DND-41 (cell line): ENCODE results near the gene GSDMA.
"Not testable (repeated sequence)": the region's sequence is repeated elsewhere in the genome, so short reads cannot be mapped to it uniquely, and the experiment has no call there.

Experiments used
- ATAC-seq: fragments of 200-7000 bp; cut with Tn5 transposase; 3 replicates; pipeline ENCODE4 v1.9.1; 2021; ENCODE audit warnings: low read depth; ENCODE audit not compliant: insufficient read depth
- DNase-seq: peaks from one replicate; pipeline ENCODE4 v3.0.0-alpha.2; 2020
- H2AFZ ChIP-seq: 2 replicates; pipeline ENCODE4 v1.6.0; 2012; ENCODE audit warnings: low read depth, low read length
- H3K27ac ChIP-seq: 2 replicates; pipeline ENCODE4 v1.5.1; 2012; ENCODE audit warnings: low read length, inconsistent platforms
- H3K27me3 ChIP-seq: fragments of 200-600 bp; sonication (generic); 2 replicates; pipeline ENCODE4 v1.6.0; 2012; ENCODE audit warnings: low read length, mild to moderate bottlenecking, inconsistent platforms; ENCODE audit not compliant: insufficient read depth, poor library complexity
- H3K36me3 ChIP-seq: 2 replicates; pipeline ENCODE4 v1.5.1; 2012; ENCODE audit warnings: low read length, inconsistent platforms; ENCODE audit not compliant: insufficient read depth
- H3K4me1 ChIP-seq: 2 replicates; pipeline ENCODE4 v1.5.1; 2012; ENCODE audit warnings: mild to moderate bottlenecking, low read length; ENCODE audit not compliant: insufficient read depth
- H3K4me2 ChIP-seq: 2 replicates; pipeline ENCODE4 v1.6.0; 2012; ENCODE audit warnings: mild to moderate bottlenecking, moderate library complexity, low read length, inconsistent platforms; ENCODE audit not compliant: insufficient read depth
- H3K4me3 ChIP-seq, 2 experiments: fragments of 200-600 bp in 1 of 2; shearing (Covaris generic) in 1 of 2; 2 replicates each; pipeline ENCODE4 v1.5.1; 2012 to 2016; ENCODE audit warnings: inconsistent platforms in 2 of 2, low read length in 2 of 2, mild to moderate bottlenecking in 2 of 2, low read depth in 1 of 2, moderate library complexity in 1 of 2
- H3K79me2 ChIP-seq: 2 replicates; pipeline ENCODE4 v1.6.0; 2012; ENCODE audit warnings: low read length, inconsistent platforms; ENCODE audit not compliant: insufficient read depth
- H3K9ac ChIP-seq: 2 replicates; pipeline ENCODE4 v1.6.0; 2012; ENCODE audit warnings: low read depth, mild to moderate bottlenecking, inconsistent platforms, low read length, moderate library complexity
- H3K9me3 ChIP-seq: 2 replicates; pipeline ENCODE4 v1.5.1; 2012; ENCODE audit warnings: low read length, moderate library complexity, mild to moderate bottlenecking, inconsistent platforms; ENCODE audit not compliant: insufficient read depth, severe bottlenecking
- H4K20me1 ChIP-seq: 2 replicates; pipeline ENCODE4 v1.6.0; 2012; ENCODE audit warnings: low read length; ENCODE audit not compliant: insufficient read depth
- EZH2 ChIP-seq: IDR thresholded peaks from 3 replicates; pipeline ENCODE4 v1.6.1; 2012; ENCODE audit warnings: borderline replicate concordance, low read depth, mild to moderate bottlenecking, moderate library complexity, low read length, inconsistent platforms; ENCODE audit not compliant: severe bottlenecking
- TF ChIP-seq, protein P1 (sequence below): IDR thresholded peaks from 2 replicates; pipeline ENCODE4 v1.5.1; 2012; ENCODE audit warnings: borderline replicate concordance, low read length, moderate library complexity, mild to moderate bottlenecking; ENCODE audit not compliant: poor library complexity, severe bottlenecking; ENCODE audit errors: extremely low read depth

GSDMA gene

DNA sequence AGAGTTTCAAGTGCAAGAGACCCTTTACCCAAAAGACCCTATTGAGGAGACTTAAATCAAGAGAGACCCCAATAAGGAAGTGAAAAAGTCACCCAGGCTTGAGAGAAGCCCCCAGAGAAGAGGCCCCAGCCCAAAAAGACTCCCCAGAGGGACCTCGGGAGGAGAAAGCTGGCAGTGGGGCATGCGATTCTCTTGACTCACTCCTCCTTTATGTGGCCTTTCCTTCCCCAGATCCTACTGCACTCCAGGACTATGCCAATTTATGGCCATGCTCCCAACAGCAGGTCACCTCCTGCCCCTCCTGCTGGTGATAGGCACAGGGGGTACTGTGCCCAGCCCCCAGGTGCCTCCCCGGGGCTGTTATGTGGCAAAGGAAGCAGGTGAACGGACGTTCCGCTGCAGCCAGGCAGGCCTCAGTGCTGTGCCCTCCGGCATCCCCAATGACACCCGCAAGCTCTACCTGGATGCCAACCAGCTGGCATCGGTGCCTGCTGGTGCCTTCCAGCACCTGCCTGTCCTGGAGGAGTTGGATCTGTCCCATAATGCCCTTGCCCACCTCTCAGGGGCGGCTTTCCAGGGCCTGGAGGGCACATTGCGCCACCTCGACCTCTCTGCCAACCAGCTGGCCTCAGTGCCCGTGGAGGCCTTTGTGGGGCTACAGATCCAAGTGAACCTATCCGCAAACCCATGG, 19.0 kb upstream of the GSDMA start:
- TF ChIP-seq EZH2 = no peak
- TF ChIP-seq, protein P1, sequence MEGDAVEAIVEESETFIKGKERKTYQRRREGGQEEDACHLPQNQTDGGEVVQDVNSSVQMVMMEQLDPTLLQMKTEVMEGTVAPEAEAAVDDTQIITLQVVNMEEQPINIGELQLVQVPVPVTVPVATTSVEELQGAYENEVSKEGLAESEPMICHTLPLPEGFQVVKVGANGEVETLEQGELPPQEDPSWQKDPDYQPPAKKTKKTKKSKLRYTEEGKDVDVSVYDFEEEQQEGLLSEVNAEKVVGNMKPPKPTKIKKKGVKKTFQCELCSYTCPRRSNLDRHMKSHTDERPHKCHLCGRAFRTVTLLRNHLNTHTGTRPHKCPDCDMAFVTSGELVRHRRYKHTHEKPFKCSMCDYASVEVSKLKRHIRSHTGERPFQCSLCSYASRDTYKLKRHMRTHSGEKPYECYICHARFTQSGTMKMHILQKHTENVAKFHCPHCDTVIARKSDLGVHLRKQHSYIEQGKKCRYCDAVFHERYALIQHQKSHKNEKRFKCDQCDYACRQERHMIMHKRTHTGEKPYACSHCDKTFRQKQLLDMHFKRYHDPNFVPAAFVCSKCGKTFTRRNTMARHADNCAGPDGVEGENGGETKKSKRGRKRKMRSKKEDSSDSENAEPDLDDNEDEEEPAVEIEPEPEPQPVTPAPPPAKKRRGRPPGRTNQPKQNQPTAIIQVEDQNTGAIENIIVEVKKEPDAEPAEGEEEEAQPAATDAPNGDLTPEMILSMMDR = no peak
- H3K4me1 ChIP-seq = no peaks in the 10 kb centered on the region
- H3K9ac ChIP-seq = no peak overlapping the region
- no peaks in the 10 kb centered on the region for H3K36me3 ChIP-seq
- no peak overlapping the region for H3K27ac ChIP-seq
- no peak overlapping the region for H2AFZ ChIP-seq
- H3K4me2 ChIP-seq = no peak overlapping the region
- no peak for DNase-seq
- no peaks in the 10 kb centered on the region for H3K27me3 ChIP-seq
- H3K4me3 ChIP-seq = no peak overlapping the region
- no peaks in the 10 kb centered on the region for H3K79me2 ChIP-seq
- H3K9me3 ChIP-seq = no peaks in the 10 kb centered on the region
- H4K20me1 ChIP-seq = no peaks in the 10 kb centered on the region
- no peak for ATAC-seq

DNA sequence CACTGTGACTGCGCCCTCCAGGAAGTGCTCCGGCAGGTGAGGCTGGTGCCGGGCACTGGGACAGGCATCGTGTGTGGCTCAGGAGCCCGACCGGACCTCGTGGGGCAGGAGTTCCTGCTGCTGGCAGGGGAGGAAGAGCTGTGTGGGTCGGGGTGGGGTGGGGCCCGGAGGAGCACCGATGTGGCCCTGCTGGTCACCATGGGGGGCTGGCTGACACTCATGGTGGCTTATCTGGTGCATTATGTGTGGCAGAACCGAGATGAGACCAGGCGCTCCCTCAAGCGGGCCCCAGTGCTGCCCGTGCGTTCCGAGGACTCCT, 18.5 kb upstream of the GSDMA start:
- Histone ChIP-seq H3K9ac (no peak overlapping the region), H3K36me3 (no peaks in the 10 kb centered on the region), H3K4me2 (no peak overlapping the region), H3K4me1 (no peaks in the 10 kb centered on the region), H2AFZ (no peak overlapping the region), H3K9me3 (no peaks in the 10 kb centered on the region), H4K20me1 (no peaks in the 10 kb centered on the region), H3K4me3 (no peak overlapping the region), H3K79me2 (no peaks in the 10 kb centered on the region), H3K27me3 (no peaks in the 10 kb centered on the region), H3K27ac (no peak overlapping the region)
- DNase-seq (no peak), ATAC-seq (no peak)
- TF ChIP-seq, protein P1 = no peak
- TF ChIP-seq EZH2 = no peak

DNA sequence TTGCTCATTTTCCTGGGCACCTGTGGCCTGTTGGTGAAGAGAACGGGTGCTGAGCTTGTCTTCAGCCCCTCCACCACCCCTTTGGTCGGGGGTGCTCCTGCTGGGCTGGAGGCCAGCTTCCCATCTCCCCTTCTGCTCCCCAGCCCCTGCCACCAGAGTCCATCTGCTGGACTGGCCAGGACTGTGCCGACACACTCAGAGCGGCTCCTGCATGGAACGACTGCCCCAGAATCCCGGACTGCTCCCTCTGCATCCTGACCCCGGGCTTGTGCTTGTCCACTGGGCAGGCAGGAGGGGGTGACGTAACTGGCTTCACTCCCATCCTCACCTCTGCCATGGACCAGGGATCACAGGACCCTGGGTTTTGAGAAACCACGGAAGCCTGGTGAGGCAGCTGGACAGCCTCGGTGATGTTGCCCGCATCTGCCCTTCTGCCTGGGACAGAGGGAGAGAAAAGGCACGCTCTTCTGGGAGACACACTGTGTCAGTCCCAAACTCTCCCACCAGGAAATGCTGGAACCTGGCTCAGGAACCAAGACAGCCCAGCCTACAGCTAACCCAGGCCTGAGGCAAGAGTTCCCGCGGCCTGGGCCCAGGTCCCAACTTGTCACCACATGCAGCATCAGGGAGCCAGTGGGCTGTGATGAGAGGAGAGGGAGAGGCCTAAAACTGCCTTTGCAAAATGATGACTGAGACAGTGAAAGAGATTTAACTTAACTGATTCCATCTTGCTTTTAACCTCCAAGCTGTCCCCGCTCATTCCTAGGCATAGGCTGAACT, 16.1 kb upstream of the GSDMA start:
- H3K4me2 ChIP-seq = no peak overlapping the region
- no peak overlapping the region for H3K9ac ChIP-seq
- H4K20me1 ChIP-seq = no peaks in the 10 kb centered on the region
- H3K9me3 ChIP-seq = no peaks in the 10 kb centered on the region
- TF ChIP-seq, protein P1 = no peak
- TF ChIP-seq EZH2 = no peak
- no peak for DNase-seq
- no peak overlapping the region for H2AFZ ChIP-seq
- no peaks in the 10 kb centered on the region for H3K27me3 ChIP-seq
- ATAC-seq = no peak
- H3K4me3 ChIP-seq = no peak overlapping the region
- no peak overlapping the region for H3K27ac ChIP-seq
- no peaks in the 10 kb centered on the region for H3K36me3 ChIP-seq
- H3K79me2 ChIP-seq = no peaks in the 10 kb centered on the region
- no peaks in the 10 kb centered on the region for H3K4me1 ChIP-seq

DNA sequence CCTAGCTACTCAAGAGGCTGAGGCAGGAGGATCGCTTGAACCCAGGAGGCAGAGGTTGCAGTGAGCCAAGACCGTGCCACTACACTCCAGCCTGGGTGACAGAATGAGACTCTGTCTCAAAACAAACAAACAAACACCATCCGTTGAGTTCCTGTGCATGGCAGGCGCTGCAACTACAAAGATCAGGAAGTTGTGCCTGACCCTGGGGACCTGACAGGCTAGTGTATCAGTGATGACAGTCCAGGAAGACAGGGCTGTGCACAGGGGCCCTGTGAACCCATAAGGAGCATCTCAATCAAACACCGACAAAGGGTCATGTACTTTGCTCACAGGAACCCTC, 14.3 kb upstream of the GSDMA start:
- H3K9ac ChIP-seq, H3K36me3 ChIP-seq, H3K79me2 ChIP-seq, ATAC-seq, H3K9me3 ChIP-seq, H3K27me3 ChIP-seq, H3K4me2 ChIP-seq, DNase-seq, H3K4me1 ChIP-seq, H3K27ac ChIP-seq, H3K4me3 ChIP-seq, H4K20me1 ChIP-seq: not testable (repeated sequence)
- H2AFZ ChIP-seq = 0 out of 2 replicates have a peak overlapping the region, but pooled peaks have one; percentile 26
